ENCODE measurements around the gene TMEM151B. TPM values are rescaled to one million over a fixed set of nuclear protein-coding genes. Genes with fewer than 3 reads are reported as not detected.

The TMEM151B gene
- total and polyA plus RNA-seq, 9 of the 15 experiments (the other 6 are each of a cell fraction or from before 2014, with no cell fraction given): not detected

DNA sequence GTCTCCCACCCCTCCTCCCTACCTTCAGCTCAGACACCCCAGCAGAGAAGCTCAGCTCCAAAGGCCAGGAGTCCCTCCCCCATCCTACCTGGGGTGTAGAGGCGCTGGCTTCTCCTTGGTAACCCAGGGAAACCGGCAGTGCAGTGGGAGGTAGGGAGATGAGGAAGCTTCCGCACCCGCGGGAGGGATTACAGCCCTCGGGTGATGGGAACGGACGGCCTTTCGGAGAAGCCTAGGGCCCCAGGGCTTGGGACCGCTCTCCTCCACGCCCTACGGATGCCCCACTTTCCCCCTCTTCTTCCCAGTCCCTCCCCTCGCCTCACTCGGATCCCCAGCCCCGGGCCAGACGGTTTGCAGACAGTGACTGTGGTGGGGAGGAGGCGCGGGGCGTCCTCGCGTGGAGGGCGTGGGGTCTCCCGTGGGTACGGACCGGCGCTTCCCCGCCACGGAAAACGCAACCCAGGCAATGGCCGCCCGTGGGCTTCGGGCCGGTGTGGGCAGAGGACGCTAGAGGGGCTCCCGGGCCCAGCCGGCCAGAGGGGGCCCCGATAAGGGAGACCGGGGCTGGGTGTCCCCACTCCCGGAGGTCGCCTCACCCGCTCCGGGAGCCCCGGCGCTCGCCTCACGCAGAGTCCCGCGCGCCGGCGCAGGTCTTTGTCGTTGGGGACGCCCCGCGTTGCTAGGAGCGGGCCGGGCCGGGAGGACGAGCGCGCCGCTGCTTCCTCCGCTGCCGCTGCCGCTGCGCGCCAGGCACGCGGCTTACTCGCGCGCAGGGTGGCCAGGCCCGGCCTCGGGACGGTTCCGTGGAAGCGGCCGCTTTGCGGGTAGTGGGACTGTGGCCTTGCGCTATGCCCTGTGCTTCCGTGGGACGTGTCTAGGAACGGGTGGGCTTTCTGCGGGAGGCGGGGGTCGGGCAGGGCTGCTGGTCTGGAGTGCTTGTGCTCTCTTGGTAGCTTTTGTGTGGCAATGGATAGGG, 27.1 kb downstream of the TMEM151B start (continued):
- TF ChIP-seq E2F6 (IDR thresholded peaks at IDR 0.05; ENCODE audit: borderline replicate concordance in 1 of 2, extremely low read depth in 1 of 2, insufficient read depth in 1 of 2, insufficient read length in 1 of 2, low read depth in 1 of 2, low read length in 1 of 2, poor library complexity in 1 of 2, severe bottlenecking in 1 of 2) (peak; percentile 45 to 96), HDAC3 (IDR thresholded peaks at IDR 0.05; ENCODE audit: borderline replicate concordance, partially characterized antibody) (no peak), ZNF174 (CRISPR knock-in tag; IDR thresholded peaks at IDR 0.05) (no peak), L3MBTL2 (IDR thresholded peaks at IDR 0.05) (peak; percentile 31; the same call in 1 of the 2 replicates), MTA2 (IDR thresholded peaks at IDR 0.05; ENCODE audit: low read depth) (no peak), MYNN (IDR thresholded peaks at IDR 0.05) (0 out of 2 replicates have a peak, but pooled peaks have one; percentile 50), MYNN (CRISPR knock-in tag; IDR thresholded peaks at IDR 0.05) (no peak), HMG20A (CRISPR knock-in tag; conservative IDR thresholded peaks at IDR 0.05) (no peak), TCF7L2 (IDR thresholded peaks at IDR 0.05; ENCODE audit: low read depth, low read length) (no peak), NONO (IDR thresholded peaks at IDR 0.05; ENCODE audit: low read depth in 2 of 2, low read length in 1 of 2) (0 out of 4 replicates have a peak, but pooled peaks of 1 of the 2 experiments have one; percentile 31), U2AF1 (optimal IDR thresholded peaks at IDR 0.05; ENCODE audit: low read depth, low read length) (peak; percentile 48), RFX1 (IDR thresholded peaks at IDR 0.05) (peak; percentile 75; the same call in 1 of the 2 replicates), FOXP1 (CRISPR knock-in tag; IDR thresholded peaks at IDR 0.05) (peak; percentile 77; the same call in 1 of the 2 replicates), HDGF (IDR thresholded peaks at IDR 0.05) (no peak), SPI1 (IDR thresholded peaks at IDR 0.05; ENCODE audit: borderline replicate concordance, low read depth, low read length) (no peak), TFAM (CRISPR knock-in tag; conservative IDR thresholded peaks at IDR 0.05) (no peak), POLR2AphosphoS5 (IDR thresholded peaks at IDR 0.05; ENCODE audit: control insufficient read depth, insufficient read depth, low read depth, low read length) (no peak), HCFC1 (IDR thresholded peaks at IDR 0.05; ENCODE audit: low read depth, low read length) (peak; percentile 60)
- TF ChIP-seq, protein P1, sequence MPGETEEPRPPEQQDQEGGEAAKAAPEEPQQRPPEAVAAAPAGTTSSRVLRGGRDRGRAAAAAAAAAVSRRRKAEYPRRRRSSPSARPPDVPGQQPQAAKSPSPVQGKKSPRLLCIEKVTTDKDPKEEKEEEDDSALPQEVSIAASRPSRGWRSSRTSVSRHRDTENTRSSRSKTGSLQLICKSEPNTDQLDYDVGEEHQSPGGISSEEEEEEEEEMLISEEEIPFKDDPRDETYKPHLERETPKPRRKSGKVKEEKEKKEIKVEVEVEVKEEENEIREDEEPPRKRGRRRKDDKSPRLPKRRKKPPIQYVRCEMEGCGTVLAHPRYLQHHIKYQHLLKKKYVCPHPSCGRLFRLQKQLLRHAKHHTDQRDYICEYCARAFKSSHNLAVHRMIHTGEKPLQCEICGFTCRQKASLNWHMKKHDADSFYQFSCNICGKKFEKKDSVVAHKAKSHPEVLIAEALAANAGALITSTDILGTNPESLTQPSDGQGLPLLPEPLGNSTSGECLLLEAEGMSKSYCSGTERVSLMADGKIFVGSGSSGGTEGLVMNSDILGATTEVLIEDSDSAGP (CRISPR knock-in tag; IDR thresholded peaks at IDR 0.05): 0 out of 2 replicates have a peak, but pooled peaks have one; percentile 46
- TF ChIP-seq, protein P2, sequence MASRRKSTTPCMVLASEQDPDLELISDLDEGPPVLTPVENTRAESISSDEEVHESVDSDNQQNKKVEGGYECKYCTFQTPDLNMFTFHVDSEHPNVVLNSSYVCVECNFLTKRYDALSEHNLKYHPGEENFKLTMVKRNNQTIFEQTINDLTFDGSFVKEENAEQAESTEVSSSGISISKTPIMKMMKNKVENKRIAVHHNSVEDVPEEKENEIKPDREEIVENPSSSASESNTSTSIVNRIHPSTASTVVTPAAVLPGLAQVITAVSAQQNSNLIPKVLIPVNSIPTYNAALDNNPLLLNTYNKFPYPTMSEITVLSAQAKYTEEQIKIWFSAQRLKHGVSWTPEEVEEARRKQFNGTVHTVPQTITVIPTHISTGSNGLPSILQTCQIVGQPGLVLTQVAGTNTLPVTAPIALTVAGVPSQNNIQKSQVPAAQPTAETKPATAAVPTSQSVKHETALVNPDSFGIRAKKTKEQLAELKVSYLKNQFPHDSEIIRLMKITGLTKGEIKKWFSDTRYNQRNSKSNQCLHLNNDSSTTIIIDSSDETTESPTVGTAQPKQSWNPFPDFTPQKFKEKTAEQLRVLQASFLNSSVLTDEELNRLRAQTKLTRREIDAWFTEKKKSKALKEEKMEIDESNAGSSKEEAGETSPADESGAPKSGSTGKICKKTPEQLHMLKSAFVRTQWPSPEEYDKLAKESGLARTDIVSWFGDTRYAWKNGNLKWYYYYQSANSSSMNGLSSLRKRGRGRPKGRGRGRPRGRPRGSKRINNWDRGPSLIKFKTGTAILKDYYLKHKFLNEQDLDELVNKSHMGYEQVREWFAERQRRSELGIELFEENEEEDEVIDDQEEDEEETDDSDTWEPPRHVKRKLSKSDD (conservative IDR thresholded peaks at IDR 0.05; ENCODE audit: low read length): no peak
- TF ChIP-seq, protein P3, sequence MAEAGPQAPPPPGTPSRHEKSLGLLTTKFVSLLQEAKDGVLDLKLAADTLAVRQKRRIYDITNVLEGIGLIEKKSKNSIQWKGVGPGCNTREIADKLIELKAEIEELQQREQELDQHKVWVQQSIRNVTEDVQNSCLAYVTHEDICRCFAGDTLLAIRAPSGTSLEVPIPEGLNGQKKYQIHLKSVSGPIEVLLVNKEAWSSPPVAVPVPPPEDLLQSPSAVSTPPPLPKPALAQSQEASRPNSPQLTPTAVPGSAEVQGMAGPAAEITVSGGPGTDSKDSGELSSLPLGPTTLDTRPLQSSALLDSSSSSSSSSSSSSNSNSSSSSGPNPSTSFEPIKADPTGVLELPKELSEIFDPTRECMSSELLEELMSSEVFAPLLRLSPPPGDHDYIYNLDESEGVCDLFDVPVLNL (CRISPR knock-in tag; IDR thresholded peaks at IDR 0.05; ENCODE audit: low read depth): 0 out of 2 replicates have a peak, but pooled peaks have one; percentile 36

Data from K562 (cell line).